ENCODE data around the gene DAPP1. TPM values are rescaled to one million over a fixed set of nuclear protein-coding genes. Genes with fewer than 3 reads are reported as not detected.
A peak's percentile ranks its signal among the peaks of the same experiment; 100 is the strongest.

DAPP1 gene
- total RNA-seq, 4 donors from 2014 or later: 0.73 to 6.3 (median 1.8) TPM

DNA sequence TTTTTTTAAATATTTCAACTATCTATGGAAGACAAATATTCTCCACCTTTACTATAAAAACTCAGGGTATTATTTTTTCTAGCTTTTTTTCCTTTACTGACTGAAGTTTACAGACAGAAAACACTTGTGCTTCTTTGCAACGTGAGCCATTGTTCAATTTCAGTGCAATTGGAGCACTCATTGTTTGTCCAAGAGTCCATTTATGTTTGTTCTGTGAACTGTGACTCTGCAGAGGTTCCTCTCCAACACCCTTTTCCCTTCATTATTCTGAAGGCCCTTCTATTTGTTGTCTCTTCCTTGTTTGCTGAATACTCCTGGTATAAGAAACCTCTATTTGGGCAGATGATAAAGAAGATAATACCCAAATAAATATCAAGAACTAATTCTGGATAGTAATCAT is 37.4 kb downstream of the DAPP1 start:
- WGBS, 2 donors (ENCODE audit: low coverage in 1 of 2): 36 to 57% methylated on average over 1 of the region's 1 CpG

DNA sequence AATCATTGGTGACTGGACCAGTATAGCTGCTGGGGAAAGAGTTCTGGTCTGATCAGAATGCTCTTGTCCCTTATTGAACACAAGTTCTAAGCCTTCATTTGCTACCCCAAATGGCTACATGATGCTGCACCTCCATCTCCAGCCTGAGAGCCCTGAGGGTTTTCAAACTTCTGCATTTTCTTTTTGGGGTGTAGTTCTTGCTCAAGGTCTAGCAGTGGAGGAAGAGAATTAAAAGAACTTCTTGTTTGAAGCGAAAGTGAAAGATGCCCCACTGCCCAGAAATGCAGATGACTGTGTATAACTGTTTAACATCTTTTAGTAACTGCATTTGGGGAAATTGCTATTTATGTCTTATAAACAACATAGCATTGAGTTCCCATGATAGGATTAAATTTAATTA is 39.1 kb downstream of the DAPP1 start:
- 63 to 100% methylated on average over 1 of the region's 1 CpG for WGBS, 2 donors (ENCODE audit: low coverage in 1 of 2)
- no peak for ATAC-seq
- TF ChIP-seq POLR2A (IDR thresholded peaks at IDR 0.05): no peak
- TF ChIP-seq EP300 (IDR thresholded peaks at IDR 0.05): no peak
- no peak for TF ChIP-seq POLR2AphosphoS5 (IDR thresholded peaks at IDR 0.05)
- TF ChIP-seq, protein P1, sequence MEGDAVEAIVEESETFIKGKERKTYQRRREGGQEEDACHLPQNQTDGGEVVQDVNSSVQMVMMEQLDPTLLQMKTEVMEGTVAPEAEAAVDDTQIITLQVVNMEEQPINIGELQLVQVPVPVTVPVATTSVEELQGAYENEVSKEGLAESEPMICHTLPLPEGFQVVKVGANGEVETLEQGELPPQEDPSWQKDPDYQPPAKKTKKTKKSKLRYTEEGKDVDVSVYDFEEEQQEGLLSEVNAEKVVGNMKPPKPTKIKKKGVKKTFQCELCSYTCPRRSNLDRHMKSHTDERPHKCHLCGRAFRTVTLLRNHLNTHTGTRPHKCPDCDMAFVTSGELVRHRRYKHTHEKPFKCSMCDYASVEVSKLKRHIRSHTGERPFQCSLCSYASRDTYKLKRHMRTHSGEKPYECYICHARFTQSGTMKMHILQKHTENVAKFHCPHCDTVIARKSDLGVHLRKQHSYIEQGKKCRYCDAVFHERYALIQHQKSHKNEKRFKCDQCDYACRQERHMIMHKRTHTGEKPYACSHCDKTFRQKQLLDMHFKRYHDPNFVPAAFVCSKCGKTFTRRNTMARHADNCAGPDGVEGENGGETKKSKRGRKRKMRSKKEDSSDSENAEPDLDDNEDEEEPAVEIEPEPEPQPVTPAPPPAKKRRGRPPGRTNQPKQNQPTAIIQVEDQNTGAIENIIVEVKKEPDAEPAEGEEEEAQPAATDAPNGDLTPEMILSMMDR (IDR thresholded peaks at IDR 0.05): no peak
- no peaks in the 10 kb centered on the region for H3K36me3 ChIP-seq
- H3K9me3 ChIP-seq: no peaks in the 10 kb centered on the region
- no peak overlapping the region for H3K4me3 ChIP-seq
- no peaks in the 10 kb centered on the region for H3K4me1 ChIP-seq
- no peaks in the 10 kb centered on the region for H3K27me3 ChIP-seq
- no peak overlapping the region for H3K27ac ChIP-seq

More for the DNA sequence above, 37.4 kb downstream of the DAPP1 start:
- TF ChIP-seq EP300 (IDR thresholded peaks at IDR 0.05) (no peak), POLR2A (IDR thresholded peaks at IDR 0.05) (no peak), POLR2AphosphoS5 (IDR thresholded peaks at IDR 0.05) (no peak)
- TF ChIP-seq, protein P1 (IDR thresholded peaks at IDR 0.05): no peak
- Histone ChIP-seq H3K4me1 (no peaks in the 10 kb centered on the region), H3K4me3 (no peak overlapping the region), H3K27me3 (no peaks in the 10 kb centered on the region), H3K36me3 (no peaks in the 10 kb centered on the region), H3K27ac (no peak overlapping the region), H3K9me3 (no peaks in the 10 kb centered on the region)
- no peak for ATAC-seq

DNA sequence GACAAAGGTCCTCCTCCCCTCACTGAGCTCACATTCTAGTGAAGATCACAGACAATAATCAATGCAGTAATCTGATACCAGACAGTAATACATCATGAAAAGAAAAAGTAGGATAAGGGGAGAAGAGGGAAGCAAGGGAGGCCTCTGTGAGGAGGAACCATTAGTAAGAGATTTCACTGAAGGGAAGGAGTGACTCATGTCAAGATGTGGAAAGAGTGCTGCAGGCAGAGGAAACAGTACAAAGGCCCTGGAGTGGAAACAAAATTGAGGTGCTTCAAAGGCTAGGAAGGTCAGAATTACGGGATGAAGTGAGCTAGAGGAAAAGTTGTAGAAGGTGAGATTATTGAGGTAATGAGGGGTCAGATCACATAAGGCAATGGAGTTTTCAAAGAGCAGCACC is 39.5 kb downstream of the DAPP1 start:
- H3K4me1 ChIP-seq: no peaks in the 10 kb centered on the region
- no peaks in the 10 kb centered on the region for H3K27me3 ChIP-seq
- ATAC-seq: peak; percentile 66
- H3K36me3 ChIP-seq: no peaks in the 10 kb centered on the region
- no peak overlapping the region for H3K4me3 ChIP-seq
- H3K9me3 ChIP-seq: no peaks in the 10 kb centered on the region
- TF ChIP-seq POLR2AphosphoS5 (IDR thresholded peaks at IDR 0.05) (no peak), POLR2A (IDR thresholded peaks at IDR 0.05) (no peak), EP300 (IDR thresholded peaks at IDR 0.05) (no peak)
- TF ChIP-seq, protein P1 (IDR thresholded peaks at IDR 0.05): no peak
- peak overlapping the region in 1 of 4 donors; percentile 33 for H3K27ac ChIP-seq
- 53 to 57% methylated on average over 1 of the region's 1 CpG for WGBS, 2 donors (ENCODE audit: low coverage in 1 of 2)

DNA sequence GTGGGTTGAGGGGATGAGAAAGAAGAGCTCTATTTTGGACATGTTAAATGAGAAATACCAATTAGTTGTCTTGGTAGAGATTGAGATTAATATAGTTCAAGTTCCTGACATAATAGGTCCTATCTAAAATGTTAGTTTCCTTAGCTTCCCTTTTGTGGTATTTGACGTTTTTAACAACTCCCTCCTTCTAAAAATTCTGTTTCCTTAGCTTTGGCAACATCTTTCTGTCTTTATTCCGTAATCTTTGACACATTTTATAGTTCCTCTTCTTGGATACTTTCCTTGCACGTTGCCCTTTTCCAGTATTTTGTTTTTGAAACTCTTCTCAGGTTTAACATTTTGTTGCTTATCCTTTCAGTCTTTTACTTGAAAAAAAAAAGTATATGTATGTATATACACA is 40.7 kb downstream of the DAPP1 start:
- H3K27me3 ChIP-seq: no peaks in the 10 kb centered on the region
- no peaks in the 10 kb centered on the region for H3K4me1 ChIP-seq
- 48 to 75% methylated on average over 3 of the region's 3 CpGs for WGBS, 2 donors (ENCODE audit: low coverage in 1 of 2)
- H3K4me3 ChIP-seq: no peak overlapping the region
- ATAC-seq: no peak
- no peaks in the 10 kb centered on the region for H3K36me3 ChIP-seq
- H3K27ac ChIP-seq: no peak overlapping the region
- TF ChIP-seq EP300 (IDR thresholded peaks at IDR 0.05): no peak
- TF ChIP-seq, protein P1 (IDR thresholded peaks at IDR 0.05): no peak
- no peak for TF ChIP-seq POLR2A (IDR thresholded peaks at IDR 0.05)
- no peak for TF ChIP-seq POLR2AphosphoS5 (IDR thresholded peaks at IDR 0.05)
- H3K9me3 ChIP-seq: no peaks in the 10 kb centered on the region

DNA sequence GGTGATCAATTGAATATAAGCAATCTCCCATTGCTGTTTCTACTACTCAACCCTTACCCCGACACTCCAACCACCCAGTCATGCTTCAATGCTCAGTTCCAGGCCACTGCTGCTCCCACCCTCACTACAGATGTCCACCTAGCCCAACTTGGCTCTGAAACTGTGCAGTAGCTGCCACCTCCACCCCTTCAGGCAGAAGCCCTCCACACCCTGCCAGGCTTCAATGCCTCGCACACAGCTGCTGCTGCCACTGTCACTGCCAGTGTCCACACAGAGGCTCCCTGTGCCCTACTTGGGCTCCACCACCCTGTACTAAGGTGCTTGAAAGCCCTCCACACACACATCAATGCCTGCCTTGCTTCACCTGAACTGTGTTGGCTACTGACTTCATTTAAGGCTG is 43.0 kb downstream of the DAPP1 start:
- ATAC-seq: no peak
- Histone ChIP-seq H3K27ac (no peak overlapping the region), H3K27me3 (no peaks in the 10 kb centered on the region), H3K36me3 (no peaks in the 10 kb centered on the region), H3K4me3 (no peak overlapping the region), H3K4me1 (no peaks in the 10 kb centered on the region), H3K9me3 (no peaks in the 10 kb centered on the region)
- WGBS, 2 donors (ENCODE audit: low coverage in 1 of 2): 65 to 100% methylated on average over 1 to 2 of the region's 2 CpGs
- no peak for TF ChIP-seq POLR2AphosphoS5 (IDR thresholded peaks at IDR 0.05)
- no peak for TF ChIP-seq EP300 (IDR thresholded peaks at IDR 0.05)
- TF ChIP-seq, protein P1 (IDR thresholded peaks at IDR 0.05): no peak
- TF ChIP-seq POLR2A (IDR thresholded peaks at IDR 0.05): no peak

Measured in gastroesophageal sphincter (tissue), 4 donors.